ENCODE results near the gene CHCHD3. TPM values are rescaled to one million over a fixed set of nuclear protein-coding genes. Genes with fewer than 3 reads are reported as not detected.

CHCHD3 gene
- total RNA-seq, 1 donor from 2014 or later: 61.5 TPM

- no peak overlapping the region for H3K4me3 Mint-ChIP-seq (ENCODE audit: unreplicated experiment)
- no peaks in the 10 kb centered on the region for H3K27me3 Mint-ChIP-seq (ENCODE audit: unreplicated experiment)
- TF ChIP-seq CTCF (IDR thresholded peaks at IDR 0.05; ENCODE audit: partially characterized antibody, unreplicated experiment): no peak
- H3K36me3 Mint-ChIP-seq (ENCODE audit: unreplicated experiment): no peaks in the 10 kb centered on the region
- H3K27ac Mint-ChIP-seq (ENCODE audit: unreplicated experiment): no peak overlapping the region
- no peak for DNase-seq
- H3K9me3 Mint-ChIP-seq (ENCODE audit: unreplicated experiment): no peaks in the 10 kb centered on the region
- no peaks in the 10 kb centered on the region for H3K4me1 Mint-ChIP-seq (ENCODE audit: low read depth, unreplicated experiment)
Observed at GRCh38 chr7:133102276-133103060, 20.6 kb upstream of the CHCHD3 start.

GRCh38 chr7:133099633-133100286, 17.9 kb upstream of the CHCHD3 start:
- H3K4me3 Mint-ChIP-seq (ENCODE audit: unreplicated experiment): no peak overlapping the region
- H3K9me3 Mint-ChIP-seq (ENCODE audit: unreplicated experiment): no peaks in the 10 kb centered on the region
- peaks cover 3% of the 10 kb centered on the region for H3K27me3 Mint-ChIP-seq (ENCODE audit: unreplicated experiment)
- no peak for DNase-seq
- H3K4me1 Mint-ChIP-seq (ENCODE audit: low read depth, unreplicated experiment): no peaks in the 10 kb centered on the region
- H3K27ac Mint-ChIP-seq (ENCODE audit: unreplicated experiment): no peak overlapping the region
- H3K36me3 Mint-ChIP-seq (ENCODE audit: unreplicated experiment): no peaks in the 10 kb centered on the region
- TF ChIP-seq CTCF (IDR thresholded peaks at IDR 0.05; ENCODE audit: partially characterized antibody, unreplicated experiment): no peak

- TF ChIP-seq CTCF (IDR thresholded peaks at IDR 0.05; ENCODE audit: partially characterized antibody, unreplicated experiment): no peak
- no peaks in the 10 kb centered on the region for H3K4me1 Mint-ChIP-seq (ENCODE audit: low read depth, unreplicated experiment)
- H3K4me3 Mint-ChIP-seq (ENCODE audit: unreplicated experiment): no peak overlapping the region
- H3K9me3 Mint-ChIP-seq (ENCODE audit: unreplicated experiment): no peaks in the 10 kb centered on the region
- no peak for DNase-seq
- H3K27me3 Mint-ChIP-seq (ENCODE audit: unreplicated experiment): peaks cover 3% of the 10 kb centered on the region
- H3K27ac Mint-ChIP-seq (ENCODE audit: unreplicated experiment): no peak overlapping the region
- H3K36me3 Mint-ChIP-seq (ENCODE audit: unreplicated experiment): no peaks in the 10 kb centered on the region
Observed at GRCh38 chr7:133095119-133095671, 13.3 kb upstream of the CHCHD3 start.

- Mint-ChIP-seq H3K27ac (ENCODE audit: unreplicated experiment) (no peak overlapping the region), H3K4me3 (ENCODE audit: unreplicated experiment) (no peak overlapping the region), H3K4me1 (ENCODE audit: low read depth, unreplicated experiment) (no peaks in the 10 kb centered on the region), H3K27me3 (ENCODE audit: unreplicated experiment) (peaks cover 3% of the 10 kb centered on the region), H3K36me3 (ENCODE audit: unreplicated experiment) (no peaks in the 10 kb centered on the region), H3K9me3 (ENCODE audit: unreplicated experiment) (no peaks in the 10 kb centered on the region)
- TF ChIP-seq CTCF (IDR thresholded peaks at IDR 0.05; ENCODE audit: partially characterized antibody, unreplicated experiment): no peak
- DNase-seq: no peak
Observed at GRCh38 chr7:133091943-133092464, 10.1 kb upstream of the CHCHD3 start.
